Measurements from ENCODE around the gene DST. TPM values are rescaled to one million over a fixed set of nuclear protein-coding genes. Genes with fewer than 3 reads are reported as not detected.

The DST gene
- total and polyA plus RNA-seq, 2 of the 4 experiments (the other 2 are of a cell fraction), result 97.7 to 452 TPM

- no peak overlapping the region for H3K4me3 ChIP-seq (ENCODE audit: insufficient read depth, low read depth, low read length)
- in situ Hi-C loops (cut with MboI; ENCODE audit: low sequenced_read_pairs), result no loop called here
- POLR2A ChIA-PET (ENCODE audit: unreplicated experiment), result no interaction called here
Measured at GRCh38 chr6:56510984-56511531, 131.6 kb downstream of the DST start.

More at GRCh38 chr6:56510984-56511531, 131.6 kb downstream of the DST start:
- H2BK20ac ChIP-seq (ENCODE audit: low read depth, low read length), result no peak overlapping the region
- H2AFZ ChIP-seq (replicated peaks; ENCODE audit: low read length, poor library complexity), result no peak overlapping the region
- H2BK15ac ChIP-seq (ENCODE audit: low read depth, low read length), result no peak overlapping the region
- ATAC-seq (ENCODE audit: low read depth) (no peak), DNase-seq (peak; percentile 34)
- H2AK5ac ChIP-seq (ENCODE audit: low read depth, low read length), result no peak overlapping the region
- peaks cover 38% of the 10 kb centered on the region for H3K36me3 ChIP-seq (ENCODE audit: control insufficient read depth, insufficient read depth, low read length)
- no peak overlapping the region for H3K56ac ChIP-seq (ENCODE audit: extremely low read depth, insufficient read depth, low read length)
- H3K4me1 ChIP-seq (ENCODE audit: control insufficient read depth, insufficient read depth, low read length), result peaks cover 16% of the 10 kb centered on the region
- intact Hi-C loops (cut with micrococcal nuclease) (no loop called here), dilution Hi-C loops (cut with HindIII; ENCODE audit: low sequenced_read_pairs, unreplicated experiment) (no loop called here)
- no peak overlapping the region for H3K27ac ChIP-seq (ENCODE audit: insufficient read depth, low read length)
- H3K27me3 ChIP-seq (ENCODE audit: control insufficient read depth, insufficient read depth, low read length), result no peaks in the 10 kb centered on the region
- no peak overlapping the region for H2BK5ac ChIP-seq (ENCODE audit: low read depth, low read length, poor library complexity, severe bottlenecking)
- no peak overlapping the region for H4K8ac ChIP-seq (ENCODE audit: low read depth in 2 of 2, low read length in 2 of 2)
- H4K5ac ChIP-seq (ENCODE audit: low read depth, low read length), result no peak overlapping the region
- TF ChIP-seq MXI1 (IDR thresholded peaks at IDR 0.05; ENCODE audit: borderline replicate concordance, low read depth, low read length) (no peak), RFX5 (IDR thresholded peaks at IDR 0.05; ENCODE audit: low read depth, low read length) (no peak), CTCF (conservative IDR thresholded peaks at IDR 0.05; ENCODE audit: low read depth, low read length) (no peak), MAZ (IDR thresholded peaks at IDR 0.05; ENCODE audit: borderline replicate concordance, low read depth, low read length) (no peak), ELK1 (IDR thresholded peaks at IDR 0.05; ENCODE audit: borderline replicate concordance, low read depth, low read length) (no peak), RCOR1 (IDR thresholded peaks at IDR 0.05; ENCODE audit: insufficient replicate concordance, low read length) (no peak)
- no peak overlapping the region for H3K4me2 ChIP-seq (ENCODE audit: low read depth, low read length)
- no peak overlapping the region for H2AK9ac ChIP-seq (replicated peaks; ENCODE audit: low read depth, low read length, poor library complexity)
- no peak overlapping the region for H3K14ac ChIP-seq (replicated peaks; ENCODE audit: low read depth, low read length)
- H3K79me1 ChIP-seq (ENCODE audit: low read depth in 1 of 2, low read length in 2 of 2), result peaks cover 36 to 52% of the 10 kb centered on the region in 2 experiments
- CTCF ChIA-PET, result no interaction called here
- no peak overlapping the region for H2BK120ac ChIP-seq (ENCODE audit: low read depth, low read length)
- H3K9me3 ChIP-seq (ENCODE audit: control insufficient read depth, insufficient read depth, low read length), result no peaks in the 10 kb centered on the region
- H3K23ac ChIP-seq (ENCODE audit: low read depth, low read length), result no peak overlapping the region
- no peak overlapping the region for H3K4ac ChIP-seq (ENCODE audit: low read depth, low read length)
- WGBS, 2 experiments (ENCODE audit: extremely low coverage in 2 of 2, insufficient read length in 1 of 2), result 66% methylated on average over 3 of the region's 3 CpGs; no CpG with 5 or more reads in 1 of the 2 experiments
- no peak overlapping the region for H3K18ac ChIP-seq (ENCODE audit: low read depth, low read length)
- no TSS peak for BruUV-seq (replicated peaks)
- peaks cover 19% of the 10 kb centered on the region for H3K9me1 ChIP-seq (ENCODE audit: insufficient read depth, low read length)
- no peaks in the 10 kb centered on the region; the same call in 1 of the 2 replicates for H4K20me1 ChIP-seq (ENCODE audit: insufficient read depth, low read length)
- H4K91ac ChIP-seq (ENCODE audit: insufficient read depth, low read depth, low read length), result no peak overlapping the region
- no peak overlapping the region for H3K9ac ChIP-seq (ENCODE audit: low read depth, low read length)
